WTC11 (cell line): ENCODE measurements around the gene MDH1. TPM values are rescaled to one million over a fixed set of nuclear protein-coding genes. Genes with fewer than 3 reads are reported as not detected.

ENCODE experiments used
- ATAC-seq: fragments of 200-7000 bp; cut with Tn5 transposase; 2 replicates; pipeline ENCODE4 v1.10.0; 2021; ENCODE audit warnings: mild to moderate bottlenecking, moderate library complexity
- CTCF ChIA-PET: fragments of 300-600 bp; sonication (Branson Sonifier 250); formaldehyde crosslinking; loops from one replicate; lab custom pipeline; 2021; ENCODE audit warnings: antibody characterized with exemption; lab: Charles Lee
- POLR2A ChIA-PET: fragments of 350-600 bp; sonication (Branson Sonifier 250); formaldehyde crosslinking; loops from one replicate; lab custom pipeline; 2021; ENCODE audit warnings: antibody characterized with exemption; lab: Charles Lee
- DNase-seq: peaks from one replicate; pipeline ENCODE4 v3.0.0; 2021; ENCODE audit warnings: low spot score
- H3K27ac Mint-ChIP-seq: 2 replicates; pipeline ENCODE4 v1.8.0; 2021; ENCODE audit warnings: mixed read lengths
- H3K27me3 Mint-ChIP-seq: 2 replicates; pipeline ENCODE4 v1.8.0; 2021; ENCODE audit warnings: low read depth, mild to moderate bottlenecking, moderate library complexity, mixed read lengths
- H3K36me3 Mint-ChIP-seq: 2 replicates; pipeline ENCODE4 v1.8.0; 2021; ENCODE audit warnings: mixed read lengths
- H3K4me1 Mint-ChIP-seq: 2 replicates; pipeline ENCODE4 v1.8.0; 2022; ENCODE audit warnings: mixed read lengths
- H3K4me3 Mint-ChIP-seq: 2 replicates; pipeline ENCODE4 v1.8.0; 2021; ENCODE audit warnings: mild to moderate bottlenecking, moderate library complexity, mixed read lengths
- H3K9me3 Mint-ChIP-seq: 2 replicates; pipeline ENCODE4 v1.8.0; 2021; ENCODE audit warnings: mixed read lengths
- AR ChIP-seq: fragments of 250-450 bp; sonication (Bioruptor Pico); IDR thresholded peaks from 2 replicates; pipeline ENCODE4 v1.9.0; 2021; ENCODE audit warnings: mild to moderate bottlenecking
- ATF2 ChIP-seq: sonication (generic); formaldehyde crosslinking; IDR thresholded peaks from 2 replicates; pipeline ENCODE4 v1.8.1; 2022; ENCODE audit warnings: low read depth, missing genetic modification reagents, borderline replicate concordance
- ELF4 ChIP-seq: sonication (generic); formaldehyde crosslinking; IDR thresholded peaks from 2 replicates; pipeline ENCODE4 v1.8.1; 2022; ENCODE audit warnings: low read depth, mild to moderate bottlenecking, moderate library complexity, missing genetic modification reagents
- ERG ChIP-seq: fragments of 250-450 bp; sonication (Bioruptor Pico); IDR thresholded peaks from 2 replicates; pipeline ENCODE4 v1.8.0; 2021; ENCODE audit warnings: mild to moderate bottlenecking
- ETV6 ChIP-seq: sonication (generic); formaldehyde crosslinking; IDR thresholded peaks from 2 replicates; pipeline ENCODE4 v1.8.1; 2022; ENCODE audit warnings: mild to moderate bottlenecking, missing genetic modification reagents
- FOXP1 ChIP-seq: sonication (generic); formaldehyde crosslinking; IDR thresholded peaks from 2 replicates; pipeline ENCODE4 v1.8.0; 2022; ENCODE audit warnings: missing genetic modification reagents, mild to moderate bottlenecking, moderate library complexity, borderline replicate concordance
- GRHL2 ChIP-seq: fragments of 250-450 bp; sonication (Bioruptor Pico); IDR thresholded peaks from 2 replicates; pipeline ENCODE4 v1.8.0; 2022; ENCODE audit warnings: mild to moderate bottlenecking, moderate library complexity; ENCODE audit not compliant: insufficient replicate concordance, severe bottlenecking
- JAZF1 ChIP-seq: fragments of 250-450 bp; sonication (Bioruptor Pico); IDR thresholded peaks from 2 replicates; pipeline ENCODE4 v1.9.0; 2021; ENCODE audit warnings: moderate library complexity, mild to moderate bottlenecking, inconsistent platforms
- MAX ChIP-seq: sonication (generic); formaldehyde crosslinking; IDR thresholded peaks from 2 replicates; pipeline ENCODE4 v1.8.0; 2022; ENCODE audit warnings: mild to moderate bottlenecking, missing genetic modification reagents
- NFYB ChIP-seq: sonication (generic); formaldehyde crosslinking; conservative IDR thresholded peaks from 2 replicates; pipeline ENCODE4 v1.8.0; 2022; ENCODE audit warnings: low read depth, missing genetic modification reagents
- PRRX2 ChIP-seq: fragments of 250-450 bp; sonication (Bioruptor Pico); IDR thresholded peaks from 2 replicates; pipeline ENCODE4 v1.8.0; 2021; ENCODE audit warnings: mild to moderate bottlenecking
- RELA ChIP-seq: sonication (generic); formaldehyde crosslinking; IDR thresholded peaks from 2 replicates; pipeline ENCODE4 v1.8.1; 2022; ENCODE audit warnings: missing genetic modification reagents, mild to moderate bottlenecking, borderline replicate concordance
- RORB ChIP-seq: fragments of 250-450 bp; sonication (Bioruptor Pico); IDR thresholded peaks from 2 replicates; pipeline ENCODE4 v1.9.0; 2021; ENCODE audit warnings: mild to moderate bottlenecking
- USF2 ChIP-seq: sonication (generic); formaldehyde crosslinking; IDR thresholded peaks from 2 replicates; pipeline ENCODE4 v1.8.1; 2023; ENCODE audit warnings: mild to moderate bottlenecking, missing genetic modification reagents, moderate library complexity
- total RNA-seq: library from RNA; stranded (reverse); gene quantifications from 3 replicates; pipeline ENCODE4 v1.2.3, GENCODE V29; 2021
- TF ChIP-seq, protein P1 (sequence below): sonication (generic); formaldehyde crosslinking; IDR thresholded peaks from 2 replicates; pipeline ENCODE4 v1.8.1; 2023; ENCODE audit warnings: mild to moderate bottlenecking, moderate library complexity, missing genetic modification reagents
- TF ChIP-seq, protein P2 (sequence below): fragments of 200-600 bp; IDR thresholded peaks from 2 replicates; pipeline ENCODE4 v1.8.0; 2022; ENCODE audit warnings: antibody characterized with exemption
- TF ChIP-seq, protein P3 (sequence below): sonication (generic); formaldehyde crosslinking; IDR thresholded peaks from 2 replicates; pipeline ENCODE4 v1.8.1; 2023; ENCODE audit warnings: mild to moderate bottlenecking, missing genetic modification reagents

MDH1 gene
- total RNA-seq, 1 experiment from 2014 or later: 259 TPM

DNA sequence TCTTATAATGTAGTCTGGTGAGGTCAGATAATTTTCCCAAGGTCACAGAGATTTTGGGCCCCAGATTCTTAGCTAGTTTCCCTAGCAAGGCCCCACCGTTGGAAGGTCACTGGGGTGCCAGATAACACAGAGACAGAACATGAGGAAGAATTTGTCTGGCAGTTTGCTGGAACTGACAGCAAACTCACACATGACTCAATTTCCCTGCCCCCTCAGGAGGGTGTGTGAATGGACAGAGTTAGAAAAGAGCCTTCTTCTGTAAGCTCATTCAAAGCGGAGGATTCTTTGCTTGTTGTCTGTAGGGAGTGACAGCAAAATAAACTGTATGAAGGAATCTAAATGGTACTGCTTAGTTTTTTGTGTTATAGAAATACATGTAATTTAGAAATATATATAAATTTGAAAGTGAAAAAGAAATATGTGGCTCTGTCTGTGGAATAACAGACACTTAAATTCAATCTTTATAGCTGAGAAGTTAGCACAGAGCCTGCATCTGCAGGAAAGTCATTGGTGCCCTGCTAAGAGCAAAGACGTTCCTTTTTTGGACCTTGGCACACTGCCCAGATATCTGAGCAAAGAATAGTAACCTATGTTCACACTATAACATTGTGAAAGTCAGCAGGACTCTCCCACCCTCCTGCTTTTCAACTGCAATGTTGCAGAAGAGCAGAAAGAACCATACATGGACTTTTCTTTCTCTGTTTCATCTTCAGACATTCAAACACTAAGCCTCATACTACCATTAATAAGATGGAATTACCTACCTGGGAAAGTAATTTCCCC lies 2.1 kb downstream of the MDH1 start (continued):
- TF ChIP-seq GRHL2 (no peak), NFYB (CRISPR knock-in tag) (no peak), ATF2 (CRISPR knock-in tag) (no peak), RELA (CRISPR knock-in tag) (no peak)
- TF ChIP-seq, protein P1, sequence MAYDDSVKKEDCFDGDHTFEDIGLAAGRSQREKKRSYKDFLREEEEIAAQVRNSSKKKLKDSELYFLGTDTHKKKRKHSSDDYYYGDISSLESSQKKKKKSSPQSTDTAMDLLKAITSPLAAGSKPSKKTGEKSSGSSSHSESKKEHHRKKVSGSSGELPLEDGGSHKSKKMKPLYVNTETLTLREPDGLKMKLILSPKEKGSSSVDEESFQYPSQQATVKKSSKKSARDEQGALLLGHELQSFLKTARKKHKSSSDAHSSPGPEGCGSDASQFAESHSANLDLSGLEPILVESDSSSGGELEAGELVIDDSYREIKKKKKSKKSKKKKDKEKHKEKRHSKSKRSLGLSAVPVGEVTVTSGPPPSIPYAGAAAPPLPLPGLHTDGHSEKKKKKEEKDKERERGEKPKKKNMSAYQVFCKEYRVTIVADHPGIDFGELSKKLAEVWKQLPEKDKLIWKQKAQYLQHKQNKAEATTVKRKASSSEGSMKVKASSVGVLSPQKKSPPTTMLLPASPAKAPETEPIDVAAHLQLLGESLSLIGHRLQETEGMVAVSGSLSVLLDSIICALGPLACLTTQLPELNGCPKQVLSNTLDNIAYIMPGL (CRISPR knock-in tag): no peak

GRCh38 chr2:63591566-63592175 lies 2.9 kb downstream of the MDH1 start:
- Mint-ChIP-seq H3K36me3 (peaks cover 45% of the 10 kb centered on the region), H3K4me1 (peaks cover 37% of the 10 kb centered on the region), H3K27ac (no peak overlapping the region; the same call in 1 of the 2 replicates), H3K9me3 (no peaks in the 10 kb centered on the region)
- POLR2A ChIA-PET: no interaction called here
- no peak for DNase-seq
- TF ChIP-seq AR (CRISPR knock-in tag) (no peak), PRRX2 (no peak), ETV6 (no peak), ELF4 (CRISPR knock-in tag) (no peak), GRHL2 (no peak), FOXP1 (CRISPR knock-in tag) (no peak), USF2 (CRISPR knock-in tag) (no peak), RORB (CRISPR knock-in tag) (no peak), ERG (no peak), JAZF1 (CRISPR knock-in tag) (no peak), MAX (no peak)
- TF ChIP-seq, protein P2, sequence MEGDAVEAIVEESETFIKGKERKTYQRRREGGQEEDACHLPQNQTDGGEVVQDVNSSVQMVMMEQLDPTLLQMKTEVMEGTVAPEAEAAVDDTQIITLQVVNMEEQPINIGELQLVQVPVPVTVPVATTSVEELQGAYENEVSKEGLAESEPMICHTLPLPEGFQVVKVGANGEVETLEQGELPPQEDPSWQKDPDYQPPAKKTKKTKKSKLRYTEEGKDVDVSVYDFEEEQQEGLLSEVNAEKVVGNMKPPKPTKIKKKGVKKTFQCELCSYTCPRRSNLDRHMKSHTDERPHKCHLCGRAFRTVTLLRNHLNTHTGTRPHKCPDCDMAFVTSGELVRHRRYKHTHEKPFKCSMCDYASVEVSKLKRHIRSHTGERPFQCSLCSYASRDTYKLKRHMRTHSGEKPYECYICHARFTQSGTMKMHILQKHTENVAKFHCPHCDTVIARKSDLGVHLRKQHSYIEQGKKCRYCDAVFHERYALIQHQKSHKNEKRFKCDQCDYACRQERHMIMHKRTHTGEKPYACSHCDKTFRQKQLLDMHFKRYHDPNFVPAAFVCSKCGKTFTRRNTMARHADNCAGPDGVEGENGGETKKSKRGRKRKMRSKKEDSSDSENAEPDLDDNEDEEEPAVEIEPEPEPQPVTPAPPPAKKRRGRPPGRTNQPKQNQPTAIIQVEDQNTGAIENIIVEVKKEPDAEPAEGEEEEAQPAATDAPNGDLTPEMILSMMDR: no peak
- TF ChIP-seq, protein P3, sequence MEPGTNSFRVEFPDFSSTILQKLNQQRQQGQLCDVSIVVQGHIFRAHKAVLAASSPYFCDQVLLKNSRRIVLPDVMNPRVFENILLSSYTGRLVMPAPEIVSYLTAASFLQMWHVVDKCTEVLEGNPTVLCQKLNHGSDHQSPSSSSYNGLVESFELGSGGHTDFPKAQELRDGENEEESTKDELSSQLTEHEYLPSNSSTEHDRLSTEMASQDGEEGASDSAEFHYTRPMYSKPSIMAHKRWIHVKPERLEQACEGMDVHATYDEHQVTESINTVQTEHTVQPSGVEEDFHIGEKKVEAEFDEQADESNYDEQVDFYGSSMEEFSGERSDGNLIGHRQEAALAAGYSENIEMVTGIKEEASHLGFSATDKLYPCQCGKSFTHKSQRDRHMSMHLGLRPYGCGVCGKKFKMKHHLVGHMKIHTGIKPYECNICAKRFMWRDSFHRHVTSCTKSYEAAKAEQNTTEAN (CRISPR knock-in tag): no peak
- TF ChIP-seq, all 79 proteins: peak for 0
- CTCF ChIA-PET: no interaction called here
- ATAC-seq: no peak
- H3K27me3 Mint-ChIP-seq: no peaks in the 10 kb centered on the region
- no peak overlapping the region for H3K4me3 Mint-ChIP-seq
